KMS-11 (cell line): ENCODE measurements around the gene ZNF711.
"Not testable (repeated sequence)": the region's sequence is repeated elsewhere in the genome, so short reads cannot be mapped to it uniquely, and the experiment has no call there.

Source experiments
- H2AFZ ChIP-seq: fragments of 200-600 bp; sonication (generic); 2 replicates; pipeline ENCODE4 v1.6.1; 2016; ENCODE audit warnings: antibody characterized with exemption, mixed run types, low read depth
- H3K27ac ChIP-seq: fragments of 200-600 bp; sonication (generic); 2 replicates; pipeline ENCODE4 v1.6.1; 2016; ENCODE audit warnings: mild to moderate bottlenecking, mixed run types
- H3K27me3 ChIP-seq: fragments of 200-600 bp; sonication (generic); 2 replicates; pipeline ENCODE4 v1.6.1; 2017; ENCODE audit warnings: mild to moderate bottlenecking, low read depth, mixed run types, moderate library complexity; ENCODE audit not compliant: insufficient read depth
- H3K36me3 ChIP-seq: fragments of 200-600 bp; sonication (generic); 2 replicates; pipeline ENCODE4 v1.6.1; 2017; ENCODE audit warnings: mild to moderate bottlenecking, mixed run types; ENCODE audit not compliant: insufficient read depth
- H3K4me1 ChIP-seq: fragments of 200-600 bp; sonication (generic); 2 replicates; pipeline ENCODE4 v1.6.1; 2016; ENCODE audit warnings: mild to moderate bottlenecking, low read depth, mixed run types; ENCODE audit not compliant: poor library complexity, severe bottlenecking
- H3K4me2 ChIP-seq: fragments of 200-600 bp; sonication (generic); 2 replicates; pipeline ENCODE4 v1.7.0; 2016; ENCODE audit warnings: mild to moderate bottlenecking, mixed run types
- H3K4me3 ChIP-seq: fragments of 200-600 bp; sonication (generic); IDR thresholded peaks from 2 replicates; pipeline ENCODE4 v1.6.1; 2017; ENCODE audit warnings: low read depth, low read length, mixed read lengths; ENCODE audit not compliant: insufficient read depth
- H3K79me2 ChIP-seq: fragments of 200-600 bp; sonication (generic); 2 replicates; pipeline ENCODE4 v1.6.1; 2016; ENCODE audit warnings: low read depth, mixed run types; ENCODE audit not compliant: insufficient read depth
- H3K9ac ChIP-seq: fragments of 200-600 bp; sonication (generic); 2 replicates; pipeline ENCODE4 v1.6.1; 2016; ENCODE audit warnings: mild to moderate bottlenecking, mixed run types
- H4K20me1 ChIP-seq: fragments of 200-600 bp; sonication (generic); 2 replicates; pipeline ENCODE4 v1.6.1; 2016; ENCODE audit warnings: mild to moderate bottlenecking, mixed run types; ENCODE audit not compliant: insufficient read depth
- CTCF ChIP-seq: fragments of 200-600 bp; sonication (generic); conservative IDR thresholded peaks from 2 replicates; pipeline ENCODE4 v1.6.1; 2017; ENCODE audit warnings: low read depth, mild to moderate bottlenecking, antibody characterized with exemption, low read length, moderate library complexity, mixed read lengths

ZNF711 gene

GRCh38 chrX:85244450-85245211, 840 bp downstream of the ZNF711 start:
- H4K20me1 ChIP-seq, result no peaks in the 10 kb centered on the region
- no peaks in the 10 kb centered on the region; the same call in 1 of the 2 replicates for H3K79me2 ChIP-seq
- H3K27ac ChIP-seq, result peak overlapping the region; percentile 55
- H2AFZ ChIP-seq, result peak overlapping the region; percentile 76
- H3K4me3 ChIP-seq, result no peak overlapping the region
- H3K36me3 ChIP-seq, result no peaks in the 10 kb centered on the region
- H3K4me2 ChIP-seq, result peak overlapping the region; percentile 76
- peak overlapping the region; percentile 88 for H3K9ac ChIP-seq
- no peaks in the 10 kb centered on the region for H3K27me3 ChIP-seq
- H3K4me1 ChIP-seq, result peaks cover 12% of the 10 kb centered on the region
- no peak for TF ChIP-seq CTCF

GRCh38 chrX:85285286-85285685, 41.5 kb downstream of the ZNF711 start:
- H3K36me3 ChIP-seq, H3K27me3 ChIP-seq, H4K20me1 ChIP-seq, H3K9ac ChIP-seq, H3K79me2 ChIP-seq, H2AFZ ChIP-seq, H3K4me1 ChIP-seq, H3K4me2 ChIP-seq, H3K27ac ChIP-seq, H3K4me3 ChIP-seq: not testable (repeated sequence)

GRCh38 chrX:85288992-85289723, 45.4 kb downstream of the ZNF711 start:
- Histone ChIP-seq H3K4me3 (no peak overlapping the region), H2AFZ (no peak overlapping the region), H3K36me3 (no peaks in the 10 kb centered on the region), H4K20me1 (no peaks in the 10 kb centered on the region), H3K79me2 (no peaks in the 10 kb centered on the region), H3K4me2 (no peak overlapping the region), H3K4me1 (no peaks in the 10 kb centered on the region), H3K9ac (no peak overlapping the region), H3K27me3 (no peaks in the 10 kb centered on the region), H3K27ac (no peak overlapping the region)
- no peak for TF ChIP-seq CTCF

- H3K27me3 ChIP-seq, result no peaks in the 10 kb centered on the region
- no peak overlapping the region for H3K4me3 ChIP-seq
- no peaks in the 10 kb centered on the region for H3K79me2 ChIP-seq
- no peak overlapping the region for H2AFZ ChIP-seq
- no peaks in the 10 kb centered on the region for H3K36me3 ChIP-seq
- no peak overlapping the region for H3K9ac ChIP-seq
- no peak for TF ChIP-seq CTCF
- no peak overlapping the region for H3K27ac ChIP-seq
- no peak overlapping the region for H3K4me2 ChIP-seq
- H4K20me1 ChIP-seq, result no peaks in the 10 kb centered on the region
- no peaks in the 10 kb centered on the region for H3K4me1 ChIP-seq
These were observed 59.8 kb downstream of the ZNF711 start for GRCh38 chrX:85303544-85303943.

GRCh38 chrX:85309717-85310116, 65.9 kb downstream of the ZNF711 start:
- H3K27me3 ChIP-seq, result no peaks in the 10 kb centered on the region
- H3K36me3 ChIP-seq, result no peaks in the 10 kb centered on the region
- no peak overlapping the region for H3K9ac ChIP-seq
- H2AFZ ChIP-seq, result no peak overlapping the region
- H3K4me3 ChIP-seq, result no peak overlapping the region
- H4K20me1 ChIP-seq, result no peaks in the 10 kb centered on the region
- H3K79me2 ChIP-seq, result no peaks in the 10 kb centered on the region
- no peak overlapping the region for H3K27ac ChIP-seq
- TF ChIP-seq CTCF, result no peak
- H3K4me1 ChIP-seq, result no peaks in the 10 kb centered on the region
- H3K4me2 ChIP-seq, result no peak overlapping the region

- not testable (repeated sequence) for H3K4me3 ChIP-seq, H3K36me3 ChIP-seq, H4K20me1 ChIP-seq, H3K27me3 ChIP-seq, H3K79me2 ChIP-seq, H3K27ac ChIP-seq, H3K9ac ChIP-seq, H2AFZ ChIP-seq, H3K4me2 ChIP-seq, H3K4me1 ChIP-seq
These were observed 67.6 kb downstream of the ZNF711 start for GRCh38 chrX:85311348-85311747.
